Lower leg skin (tissue), 3 donors: ENCODE results near the gene SSH2.
"Not testable (repeated sequence)": the region's sequence is repeated elsewhere in the genome, so short reads cannot be mapped to it uniquely, and the experiment has no call there.

ENCODE experiments used
- POLR2A ChIP-seq, 2 donors: fragments of 450-650 bp; IDR thresholded peaks; one replicate each; pipeline ENCODE4 v1.6.1; 2016 to 2017; ENCODE audit warnings: antibody characterized with exemption in 2 of 2, mild to moderate bottlenecking in 1 of 2, moderate library complexity in 1 of 2
- TF ChIP-seq, protein P1 (sequence below), 3 donors: fragments of 450-650 bp; IDR thresholded peaks; one replicate each; pipeline ENCODE4 v1.5.1; 2016; ENCODE audit warnings: antibody characterized with exemption in 3 of 3, mild to moderate bottlenecking in 3 of 3, moderate library complexity in 2 of 3

DNA sequence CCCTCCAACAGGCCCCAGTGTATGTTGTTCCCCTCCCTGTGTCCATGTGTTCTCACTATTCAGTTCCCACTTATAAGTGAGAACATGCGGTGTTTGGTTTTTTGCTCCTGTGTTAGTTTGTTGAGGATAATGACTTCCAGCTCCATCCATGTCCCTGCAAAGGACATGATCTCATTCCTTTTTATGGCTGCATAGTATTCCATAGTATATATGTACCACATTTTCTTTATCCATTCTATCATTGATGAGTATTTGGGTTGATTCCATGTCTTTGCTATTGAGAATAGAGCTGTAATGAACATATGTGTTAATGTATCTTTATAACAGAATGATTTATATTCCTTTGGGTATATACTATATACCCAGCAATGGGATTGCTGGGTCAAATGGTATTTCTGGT lies 27.5 kb upstream of the SSH2 start:
- TF ChIP-seq, protein P1, sequence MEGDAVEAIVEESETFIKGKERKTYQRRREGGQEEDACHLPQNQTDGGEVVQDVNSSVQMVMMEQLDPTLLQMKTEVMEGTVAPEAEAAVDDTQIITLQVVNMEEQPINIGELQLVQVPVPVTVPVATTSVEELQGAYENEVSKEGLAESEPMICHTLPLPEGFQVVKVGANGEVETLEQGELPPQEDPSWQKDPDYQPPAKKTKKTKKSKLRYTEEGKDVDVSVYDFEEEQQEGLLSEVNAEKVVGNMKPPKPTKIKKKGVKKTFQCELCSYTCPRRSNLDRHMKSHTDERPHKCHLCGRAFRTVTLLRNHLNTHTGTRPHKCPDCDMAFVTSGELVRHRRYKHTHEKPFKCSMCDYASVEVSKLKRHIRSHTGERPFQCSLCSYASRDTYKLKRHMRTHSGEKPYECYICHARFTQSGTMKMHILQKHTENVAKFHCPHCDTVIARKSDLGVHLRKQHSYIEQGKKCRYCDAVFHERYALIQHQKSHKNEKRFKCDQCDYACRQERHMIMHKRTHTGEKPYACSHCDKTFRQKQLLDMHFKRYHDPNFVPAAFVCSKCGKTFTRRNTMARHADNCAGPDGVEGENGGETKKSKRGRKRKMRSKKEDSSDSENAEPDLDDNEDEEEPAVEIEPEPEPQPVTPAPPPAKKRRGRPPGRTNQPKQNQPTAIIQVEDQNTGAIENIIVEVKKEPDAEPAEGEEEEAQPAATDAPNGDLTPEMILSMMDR (IDR thresholded peaks at IDR 0.05), result not testable (repeated sequence)
- TF ChIP-seq POLR2A (IDR thresholded peaks at IDR 0.05), result not testable (repeated sequence)
